Erythroblast (primary cell): ENCODE data around the gene GPN2.

Source experiments
- GATA1 ChIP-seq: IDR thresholded peaks from 2 replicates; pipeline ENCODE4 v1.6.1; 2011; ENCODE audit warnings: low read depth, mild to moderate bottlenecking, control low read depth, low read length, moderate library complexity
- POLR2A ChIP-seq: IDR thresholded peaks from 2 replicates; pipeline ENCODE4 v1.6.1; 2011; ENCODE audit warnings: mild to moderate bottlenecking, low read length

- TF ChIP-seq POLR2A (no peak), GATA1 (no peak)
Observed at GRCh38 chr1:26831546-26832248, 58.4 kb downstream of the GPN2 start.
